Keratinocyte (primary cell): ENCODE measurements around the gene RPL23. TPM values are rescaled to one million over a fixed set of nuclear protein-coding genes. Genes with fewer than 3 reads are reported as not detected.

Experiments
- DNase-seq: peaks from one replicate; pipeline ENCODE4 v3.0.0-alpha.2; 2011; ENCODE audit warnings: low read depth, missing footprints, low spot score
- FAIRE-seq: peaks from 2 replicates; lab custom pipeline; 2011; peaks lifted over from hg19 to GRCh38; lab: Jason Lieb, UNC
- H2AFZ ChIP-seq: 2 replicates; pipeline ENCODE4 v1.6.0; 2012; ENCODE audit warnings: low read length, control low read depth, inconsistent platforms; ENCODE audit not compliant: control insufficient read depth
- H3K27ac ChIP-seq: 2 replicates; pipeline ENCODE4 v1.5.1; 2011; ENCODE audit warnings: low read length; ENCODE audit not compliant: control insufficient read depth, insufficient read depth
- H3K27me3 ChIP-seq: 3 replicates; pipeline ENCODE4 v1.6.0; 2011; ENCODE audit warnings: low read length; ENCODE audit not compliant: control insufficient read depth, insufficient read depth; ENCODE audit errors: extremely low read depth
- H3K36me3 ChIP-seq, 2 experiments: 2 replicates in 1 of 2; 3 replicates in 1 of 2; pipeline ENCODE4 v1.5.1; 2011; ENCODE audit warnings: low read length in 2 of 2, mild to moderate bottlenecking in 1 of 2; ENCODE audit not compliant: control insufficient read depth in 2 of 2, insufficient read depth in 2 of 2; ENCODE audit errors: extremely low read depth in 1 of 2
- H3K4me1 ChIP-seq: 3 replicates; pipeline ENCODE4 v1.5.1; 2011; ENCODE audit warnings: low read length; ENCODE audit not compliant: control insufficient read depth, insufficient read depth; ENCODE audit errors: extremely low read depth
- H3K4me2 ChIP-seq: 3 replicates; pipeline ENCODE4 v1.6.0; 2011; ENCODE audit warnings: low read depth, low read length; ENCODE audit not compliant: control insufficient read depth, insufficient read depth; ENCODE audit errors: extremely low read depth
- H3K4me3 ChIP-seq, 3 experiments: fragments of 200-600 bp in 1 of 3; sonication (generic) in 1 of 3; 2 replicates in 2 of 3; 3 replicates in 1 of 3; pipeline ENCODE4 v1.5.1; 2011 to 2016; ENCODE audit warnings: low read length in 3 of 3, mild to moderate bottlenecking in 3 of 3, control low read depth in 2 of 3, inconsistent platforms in 1 of 3, low read depth in 1 of 3, mixed read lengths in 1 of 3, mixed run types in 1 of 3, moderate library complexity in 1 of 3; ENCODE audit not compliant: control insufficient read depth in 2 of 3, insufficient read depth in 2 of 3; ENCODE audit errors: extremely low read depth in 1 of 3
- H3K79me2 ChIP-seq: 2 replicates; pipeline ENCODE4 v1.6.0; 2012; ENCODE audit warnings: low read length; ENCODE audit not compliant: control insufficient read depth, insufficient read depth
- H3K9ac ChIP-seq: 3 replicates; pipeline ENCODE4 v1.6.0; 2011; ENCODE audit warnings: low read length; ENCODE audit not compliant: control insufficient read depth, insufficient read depth; ENCODE audit errors: extremely low read depth
- H3K9me1 ChIP-seq: 3 replicates; pipeline ENCODE4 v1.6.0; 2011; ENCODE audit warnings: low read length; ENCODE audit not compliant: control insufficient read depth, insufficient read depth; ENCODE audit errors: extremely low read depth
- H3K9me3 ChIP-seq: 2 replicates; pipeline ENCODE4 v1.5.1; 2012; ENCODE audit warnings: low read depth, low read length; ENCODE audit not compliant: control insufficient read depth
- H4K20me1 ChIP-seq: 3 replicates; pipeline ENCODE4 v1.6.0; 2011; ENCODE audit warnings: low read length; ENCODE audit not compliant: control insufficient read depth, insufficient read depth; ENCODE audit errors: extremely low read depth
- CTCF ChIP-seq, 3 experiments: IDR thresholded peaks in 1 of 3; conservative IDR thresholded peaks in 1 of 3; optimal IDR thresholded peaks in 1 of 3; 2 replicates in 2 of 3; 3 replicates in 1 of 3; pipeline versions ENCODE3 to v1.5.1; 2011; ENCODE audit warnings: low read length in 3 of 3, mild to moderate bottlenecking in 3 of 3, moderate library complexity in 2 of 3, control low read depth in 1 of 3, inconsistent platforms in 1 of 3; ENCODE audit not compliant: insufficient read depth in 2 of 3; ENCODE audit errors: extremely low read depth in 1 of 3
- EZH2 ChIP-seq: IDR thresholded peaks from one replicate; pipeline ENCODE4 v1.6.1; 2012; ENCODE audit warnings: inconsistent platforms, mild to moderate bottlenecking, low read length, moderate library complexity
- dilution Hi-C: fragments of 300-500 bp; cut with MboI; formaldehyde crosslinking; loops from one replicate; pipeline ENCODE4 v1.7.0; 2020; ENCODE audit warnings: low sequenced_read_pairs; ENCODE audit not compliant: extremely low pct_ligation_motif_present
- polyA plus RNA-seq, 5 experiments: library from polyadenylated mRNA; depleted of rRNA in 3 of 5; stranded (reverse) in 3 of 5; stranded (forward) in 1 of 5; unstranded in 1 of 5; fragments of >200 nt; gene quantifications; 1 replicate in 1 of 5; 2 replicates in 3 of 5; 3 replicates in 1 of 5; pipeline versions ENCODE4 v1.2.1 to v1.2.3, GENCODE V29; 2011 to 2012; ENCODE audit warnings: missing spikeins in 2 of 5, low read depth in 1 of 5, low replicate concordance in 1 of 5

The RPL23 gene
- polyA plus RNA-seq, 1 donor (not counting 4 experiments of a cell fraction or from before 2014, with no cell fraction given), result 2,966 TPM

- peak overlapping the region; percentile 92 for H3K4me2 ChIP-seq
- H4K20me1 ChIP-seq, result peaks cover 8% of the 10 kb centered on the region
- H3K36me3 ChIP-seq, result peaks cover 2 to 3% of the 10 kb centered on the region in 2 experiments
- peak overlapping the region; percentile 76 for H3K27ac ChIP-seq
- dilution Hi-C loops, result no loop called here
- no peaks in the 10 kb centered on the region for H3K9me3 ChIP-seq
- peaks cover 24% of the 10 kb centered on the region for H3K79me2 ChIP-seq
- TF ChIP-seq EZH2, result no peak
- no peak for TF ChIP-seq CTCF (optimal IDR thresholded peaks at IDR 0.05 in 1 of 3, IDR thresholded peaks at IDR 0.05 in 1 of 3, conservative IDR thresholded peaks at IDR 0.05 in 1 of 3; ENCODE audit: extremely low read depth in 1 of 3, insufficient read depth in 2 of 3, low read length in 3 of 3)
- no peaks in the 10 kb centered on the region for H3K27me3 ChIP-seq
- H3K4me3 ChIP-seq, result peak overlapping the region; percentile 16 to 54 (median 19)
- peak overlapping the region; percentile 62 for H3K9ac ChIP-seq
- no peak for FAIRE-seq
- H2AFZ ChIP-seq, result peak overlapping the region; percentile 46
- peaks cover 37% of the 10 kb centered on the region for H3K4me1 ChIP-seq
- no peak for DNase-seq
- no peaks in the 10 kb centered on the region for H3K9me1 ChIP-seq
Measured at GRCh38 chr17:38867179-38867967, 13.9 kb upstream of the RPL23 start.

- Histone ChIP-seq H3K27ac (peak overlapping the region; percentile 56), H3K4me3 (no peak overlapping the region), H3K9ac (no peak overlapping the region), H3K36me3 (no peaks in the 10 kb centered on the region), H2AFZ (peak overlapping the region; percentile 1), H3K4me2 (peak overlapping the region; percentile 47), H3K27me3 (no peaks in the 10 kb centered on the region), H3K4me1 (peaks cover 25% of the 10 kb centered on the region), H3K9me1 (no peaks in the 10 kb centered on the region), H3K9me3 (no peaks in the 10 kb centered on the region), H4K20me1 (no peaks in the 10 kb centered on the region), H3K79me2 (no peaks in the 10 kb centered on the region)
- FAIRE-seq (peak; percentile 53), DNase-seq (no peak)
- dilution Hi-C loops, result no loop called here
- TF ChIP-seq EZH2, result no peak
- peak; percentile 49 to 79 (median 75) for TF ChIP-seq CTCF (optimal IDR thresholded peaks at IDR 0.05 in 1 of 3, IDR thresholded peaks at IDR 0.05 in 1 of 3, conservative IDR thresholded peaks at IDR 0.05 in 1 of 3; ENCODE audit: extremely low read depth in 1 of 3, insufficient read depth in 2 of 3, low read length in 3 of 3)
Measured at GRCh38 chr17:38864636-38865398, 11.3 kb upstream of the RPL23 start.
